HCT116 (cell line): ENCODE results near the gene CTRL.

ENCODE experiments used
- CTCF ChIP-seq, 3 experiments: fragments of 200-600 bp in 1 of 3; sonication (generic) in 1 of 3; IDR thresholded peaks in 2 of 3; conservative IDR thresholded peaks in 1 of 3; 2 replicates each; pipeline ENCODE4 v1.5.1; 2012 to 2017; ENCODE audit warnings: low read depth in 2 of 3, low read length in 2 of 3, antibody characterized with exemption in 1 of 3, borderline replicate concordance in 1 of 3, control low read depth in 1 of 3, mild to moderate bottlenecking in 1 of 3, mixed read lengths in 1 of 3, mixed run types in 1 of 3, moderate library complexity in 1 of 3; ENCODE audit not compliant: insufficient read depth in 1 of 3
- RAD21 ChIP-seq: IDR thresholded peaks from 2 replicates; pipeline ENCODE4 v1.6.1; 2012; ENCODE audit warnings: low read depth, mild to moderate bottlenecking

DNA sequence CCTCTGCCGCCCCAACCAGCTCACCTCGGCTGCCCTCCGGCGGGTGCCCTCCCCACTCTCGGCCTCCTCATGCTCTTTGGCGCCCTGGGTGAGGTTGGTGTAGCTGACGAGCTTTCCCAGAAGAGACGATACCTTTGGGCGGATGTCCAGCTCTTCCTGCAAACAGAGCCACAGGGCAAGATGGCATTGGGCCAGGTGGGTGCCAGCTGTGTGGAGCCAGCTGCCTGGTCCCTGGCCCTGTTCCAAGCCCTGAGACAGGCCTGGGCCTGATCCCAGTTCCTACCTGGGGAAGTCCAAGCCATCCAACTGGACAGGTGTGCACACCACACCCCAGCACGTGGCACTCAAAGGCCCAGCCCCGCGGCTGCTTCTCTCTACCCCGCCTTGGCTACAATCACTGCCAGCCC lies 29.9 kb upstream of the CTRL start:
- TF ChIP-seq CTCF (IDR thresholded peaks at IDR 0.05 in 2 of 3, conservative IDR thresholded peaks at IDR 0.05 in 1 of 3; ENCODE audit: borderline replicate concordance in 1 of 3, insufficient read depth in 1 of 3, low read depth in 2 of 3, low read length in 2 of 3): no peak
- no peak for TF ChIP-seq RAD21
